Glomerular endothelial cell (primary cell): ENCODE data around the gene DHX16. TPM values are rescaled to one million over a fixed set of nuclear protein-coding genes. Genes with fewer than 3 reads are reported as not detected.
"Not testable (repeated sequence)": the region's sequence is repeated elsewhere in the genome, so short reads cannot be mapped to it uniquely, and the experiment has no call there.

Source experiments
- DNase-seq: peaks from one replicate; pipeline ENCODE4 v3.0.0-alpha.2; 2011; ENCODE audit warnings: low read depth, low spot score; ENCODE audit errors: extremely low read depth
- total RNA-seq: library from RNA; depleted of rRNA; stranded (reverse); fragments of >200 nt; gene quantifications from 2 replicates; pipeline ENCODE4 v1.2.3, GENCODE V29; 2015

The DHX16 gene
- total RNA-seq, 1 donor from 2014 or later, result 28.9 TPM

DNA sequence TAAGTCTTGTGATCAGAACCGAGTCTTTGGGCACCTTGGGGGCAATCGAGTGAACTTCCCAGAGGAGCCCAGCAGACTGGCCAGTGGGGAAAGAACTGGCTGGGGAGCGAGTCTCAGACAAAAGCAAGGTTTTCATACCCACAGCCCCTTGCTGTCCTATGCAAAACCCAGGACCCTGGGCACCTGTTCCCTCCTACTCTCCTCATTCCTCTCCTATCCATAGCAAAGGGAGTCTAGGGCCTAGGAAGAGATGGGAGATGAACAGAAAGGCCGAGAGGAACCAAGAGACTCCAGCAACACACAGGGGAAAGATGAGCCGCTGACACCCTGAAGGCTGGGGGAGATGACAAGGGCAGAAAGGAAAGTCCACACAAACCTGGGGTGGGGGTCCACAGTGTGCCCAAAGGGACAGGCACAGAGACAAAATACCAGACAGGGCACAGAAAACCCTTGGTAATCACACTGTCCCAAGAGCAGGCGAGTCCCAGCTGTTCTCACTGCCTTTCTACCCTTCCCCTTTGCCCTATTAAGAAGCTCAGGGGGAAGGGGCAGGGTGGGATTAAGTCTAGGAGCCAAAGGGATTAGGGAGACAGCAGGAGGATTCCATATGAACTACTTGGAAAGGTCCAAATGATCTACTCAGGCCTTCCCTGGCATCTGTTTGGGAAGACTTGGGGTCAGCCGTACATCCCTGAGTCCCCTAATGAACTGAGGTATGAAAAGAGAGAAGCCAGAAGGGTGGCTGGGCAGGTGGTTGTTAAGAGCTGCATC is 7.1 kb upstream of the DHX16 start:
- DNase-seq, result no peak

DNA sequence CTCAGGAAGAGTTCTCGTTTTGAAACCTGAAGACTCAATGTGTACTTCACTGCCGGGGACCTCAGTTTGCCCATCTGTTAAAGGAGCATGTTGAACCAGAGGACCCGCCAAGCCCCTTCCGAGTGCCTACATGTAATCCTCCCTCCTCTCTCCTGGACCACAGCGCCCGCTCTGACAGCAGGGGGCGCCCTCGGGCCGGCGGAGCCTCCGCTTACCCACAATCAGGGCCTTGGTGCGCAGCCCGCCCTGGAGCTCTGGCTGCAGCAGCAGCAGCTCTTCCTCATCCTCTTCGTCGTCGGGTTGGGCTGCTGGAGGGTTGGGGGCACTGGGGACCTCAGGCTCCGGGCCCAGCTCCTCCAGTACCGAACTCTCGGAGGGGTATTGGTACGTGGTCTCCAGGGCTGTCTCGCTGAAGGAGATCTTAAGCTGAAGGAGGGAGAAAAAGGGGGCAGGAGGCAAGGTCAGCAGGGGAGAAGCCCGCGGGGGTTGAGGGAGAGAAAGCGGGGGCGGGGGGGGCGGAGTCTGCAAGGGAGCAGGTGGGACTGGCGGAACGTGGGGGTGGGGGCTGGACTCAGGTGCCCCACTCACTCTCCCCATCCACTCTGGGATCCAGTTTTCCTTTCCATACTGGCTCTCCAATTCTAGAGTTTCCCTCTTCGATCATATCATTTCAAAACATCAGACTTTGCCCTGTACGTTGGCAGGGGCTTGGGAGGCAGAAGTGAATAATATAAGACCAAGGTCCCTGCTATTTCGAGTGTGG is 6.3 kb upstream of the DHX16 start:
- no peak for DNase-seq

GRCh38 chr6:30676660-30677285 is 4.0 kb upstream of the DHX16 start:
- no peak for DNase-seq

DNA sequence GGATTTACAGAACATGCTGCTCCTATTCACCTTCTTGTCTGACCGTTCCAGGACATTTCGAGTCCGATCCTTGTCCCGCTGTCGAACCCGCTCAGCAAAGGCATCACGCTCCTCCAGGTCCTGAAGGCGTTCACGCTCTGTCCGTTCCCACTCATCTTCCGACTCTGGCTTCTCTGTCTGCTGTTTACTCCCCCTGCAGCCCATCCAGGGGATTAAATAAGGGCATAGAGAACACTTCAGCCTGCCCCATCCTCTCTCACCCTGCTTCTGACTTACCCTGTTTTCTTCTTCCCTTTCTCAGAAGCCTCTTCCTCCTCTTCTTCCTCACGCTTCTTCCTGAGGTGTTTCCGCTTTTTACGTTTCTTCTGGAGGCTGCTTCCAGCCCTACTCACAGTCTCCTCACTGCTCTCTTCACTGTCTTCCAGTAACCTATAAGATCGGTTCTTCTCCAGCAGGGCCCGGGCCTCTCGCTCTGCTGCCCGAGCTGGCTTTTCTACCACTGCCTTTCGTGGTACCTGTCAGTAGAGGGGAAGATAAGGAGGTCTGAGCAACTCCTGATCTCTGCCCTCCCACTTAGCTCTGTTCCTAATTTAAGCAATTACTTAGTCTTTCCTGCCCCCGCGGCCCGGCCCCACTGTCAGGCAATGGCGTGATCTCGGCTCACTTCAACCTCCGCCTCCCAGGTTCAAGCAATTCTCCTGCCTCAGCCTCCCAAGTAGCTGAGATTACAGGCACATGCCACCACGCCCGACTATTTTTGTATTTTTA is 1.9 kb downstream of the DHX16 start:
- no peak for DNase-seq

DNA sequence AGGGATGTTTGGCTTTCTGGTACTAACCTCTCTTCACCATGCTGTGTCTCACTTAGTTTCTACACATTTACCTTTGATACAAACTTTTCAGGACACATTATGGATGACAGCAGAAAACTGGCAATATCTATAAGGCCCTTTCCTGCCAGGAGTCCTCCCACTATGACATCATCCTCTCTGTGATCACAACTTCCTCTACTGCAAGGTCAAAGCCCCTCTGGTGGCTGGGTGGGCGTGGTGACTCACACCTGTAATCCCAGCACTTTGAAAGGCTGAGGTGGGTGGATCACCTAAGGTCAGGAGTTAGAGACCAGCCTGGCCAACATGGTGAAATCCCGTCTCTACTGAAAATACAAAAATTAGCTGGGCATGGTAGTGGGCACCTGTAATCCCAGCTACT is 6.5 kb downstream of the DHX16 start:
- DNase-seq, result not testable (repeated sequence)

DNA sequence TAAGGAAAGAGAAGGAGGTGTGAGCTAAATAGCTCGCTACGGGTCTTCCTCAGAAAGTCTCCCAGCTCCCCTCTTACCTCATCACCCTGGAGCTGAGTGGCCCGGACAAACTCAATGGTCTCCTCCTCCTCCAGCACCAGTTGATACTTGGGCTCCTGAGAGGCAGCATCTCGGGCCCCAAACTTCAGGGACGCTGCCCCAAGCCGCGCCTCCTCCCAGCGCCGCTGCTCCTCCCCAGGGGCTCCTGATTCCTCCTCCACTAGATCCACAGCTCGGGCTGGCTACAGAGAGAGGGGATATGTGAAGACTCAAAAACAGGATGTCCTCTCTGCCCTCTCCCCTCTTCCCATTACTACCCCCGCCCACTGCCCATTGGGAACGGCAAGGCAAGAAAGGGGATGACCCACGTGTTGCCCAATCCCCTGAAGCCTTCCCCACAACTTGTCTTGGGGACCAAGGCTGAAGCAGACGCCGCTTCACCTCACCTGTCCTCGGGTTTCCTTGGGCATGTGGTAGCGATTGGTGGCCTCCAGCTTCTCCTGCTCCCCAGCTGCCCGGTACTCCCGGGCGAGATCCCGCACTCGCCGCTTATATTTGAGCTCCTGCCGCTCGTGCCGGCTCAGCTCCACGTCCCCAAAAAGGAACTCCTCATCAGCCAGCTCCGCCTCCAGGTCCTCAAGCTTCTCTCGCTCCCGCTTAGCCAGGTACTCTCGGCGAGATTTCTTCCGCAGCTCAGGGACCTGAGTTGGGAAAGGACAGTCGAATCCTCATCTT is 7.6 kb downstream of the DHX16 start:
- DNase-seq, result no peak

DNA sequence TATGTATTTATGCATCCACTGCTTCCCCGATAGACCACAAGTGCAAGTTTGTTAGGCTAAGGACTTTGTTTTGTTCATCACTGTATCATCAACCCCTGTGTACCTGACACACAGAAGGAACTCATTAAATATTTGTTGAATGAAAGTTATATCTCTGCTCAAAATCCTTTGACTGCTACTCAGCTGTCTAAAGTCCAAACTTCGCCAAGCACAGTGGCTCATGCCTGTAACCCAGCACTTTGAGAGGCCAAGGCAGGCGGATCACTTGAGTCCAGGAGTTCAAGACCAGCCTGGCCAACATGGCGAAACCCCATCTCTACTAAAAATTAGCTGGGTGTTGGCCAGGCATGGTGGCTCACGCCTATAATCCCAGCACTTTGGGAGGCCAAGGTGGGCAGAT is 14.9 kb downstream of the DHX16 start:
- DNase-seq, result not testable (repeated sequence)

- no peak for DNase-seq
Measured at GRCh38 chr6:30657454-30657853, 15.4 kb downstream of the DHX16 start.

GRCh38 chr6:30656513-30656912 is 16.3 kb downstream of the DHX16 start:
- no peak for DNase-seq

DNA sequence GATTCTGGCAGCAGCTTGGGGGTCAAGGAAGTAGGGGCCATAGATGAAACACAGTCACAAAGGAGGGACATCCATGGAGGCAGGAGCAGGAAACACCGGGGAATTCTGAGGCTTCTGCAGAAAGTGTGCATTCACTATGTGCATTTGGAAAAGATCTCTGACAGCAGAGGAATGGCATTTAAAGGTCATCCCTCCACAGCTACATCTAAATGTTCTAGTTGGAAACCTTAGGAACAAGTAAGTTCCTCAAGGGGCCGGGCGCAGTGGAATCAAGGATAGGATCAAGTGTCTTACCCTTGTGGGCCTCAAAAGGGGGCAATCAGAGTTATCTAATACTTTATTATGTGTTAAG is 17.1 kb downstream of the DHX16 start:
- no peak for DNase-seq

- DNase-seq, result no peak
Measured at GRCh38 chr6:30654798-30655742, 17.7 kb downstream of the DHX16 start.

DNA sequence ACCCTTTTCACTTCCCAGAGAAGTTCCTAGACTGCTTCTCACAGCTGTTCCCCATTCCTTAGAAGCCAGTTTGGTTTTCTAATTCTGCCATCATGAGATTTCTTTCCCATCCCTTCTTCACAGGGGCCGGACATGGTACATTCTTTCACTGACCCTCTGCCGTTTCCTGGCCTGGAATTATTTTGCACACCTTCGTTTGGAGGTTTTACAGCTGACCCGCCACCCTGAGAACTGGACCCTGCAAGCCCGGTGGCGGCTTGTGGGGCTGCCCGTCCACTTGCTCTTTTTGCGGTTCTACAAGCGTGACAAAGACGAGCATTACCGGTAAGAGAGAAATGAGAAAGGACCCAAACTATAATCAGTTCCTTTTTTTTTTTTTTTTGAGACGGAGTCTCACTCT is 21.7 kb downstream of the DHX16 start:
- DNase-seq, result no peak

DNA sequence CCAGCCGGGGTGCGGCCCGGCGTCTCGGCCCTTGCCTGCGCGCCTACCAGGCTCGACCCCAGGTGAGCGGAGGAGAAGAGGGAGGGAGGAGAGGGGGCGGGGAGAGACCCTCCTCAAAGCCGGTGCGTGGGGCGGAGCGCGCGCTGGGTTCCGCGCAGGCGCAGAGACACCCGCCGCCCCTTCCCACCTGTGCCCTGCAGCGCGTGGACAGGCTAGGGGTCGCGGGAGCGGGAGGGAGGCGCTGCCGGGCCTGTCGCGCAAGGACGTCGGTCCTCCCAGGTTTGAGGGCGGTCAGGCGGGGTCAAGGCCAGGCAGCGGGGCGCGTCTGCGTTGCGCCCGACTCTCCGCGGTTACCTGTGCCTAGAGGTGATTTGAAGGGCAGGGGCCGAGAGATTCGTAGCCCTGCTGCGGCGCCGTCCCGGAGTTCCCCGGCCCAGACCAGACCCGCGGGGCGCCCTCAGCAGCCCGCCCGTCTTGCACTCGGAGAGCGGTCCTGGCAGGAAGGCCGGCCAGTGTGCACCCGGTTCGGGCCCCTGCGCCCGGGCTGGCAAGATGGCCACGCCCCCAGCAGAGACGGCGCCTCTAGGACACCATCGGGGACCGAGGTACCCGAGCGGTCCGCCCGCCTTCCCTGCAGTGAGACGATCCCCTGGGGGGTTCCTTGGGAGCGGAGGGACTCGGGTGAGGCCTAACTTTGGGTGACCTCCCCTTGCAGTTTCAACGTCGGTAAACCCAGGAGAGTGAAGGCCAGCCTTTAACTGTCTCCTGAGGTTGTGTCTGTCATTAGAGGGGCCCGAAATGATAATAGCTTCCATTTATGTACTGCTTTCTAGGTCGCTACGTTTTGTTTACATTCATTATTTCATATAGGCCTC is 25.3 kb downstream of the DHX16 start:
- DNase-seq, result no peak

GRCh38 chr6:30646450-30647241 is 26.2 kb downstream of the DHX16 start, which contains the start of gene C6orf136:
Gene C6orf136 (plus strand): TSS chr6:30647133. CDS start chr6:30647232, 99 bp downstream.
- peak; percentile 52 for DNase-seq

DNA sequence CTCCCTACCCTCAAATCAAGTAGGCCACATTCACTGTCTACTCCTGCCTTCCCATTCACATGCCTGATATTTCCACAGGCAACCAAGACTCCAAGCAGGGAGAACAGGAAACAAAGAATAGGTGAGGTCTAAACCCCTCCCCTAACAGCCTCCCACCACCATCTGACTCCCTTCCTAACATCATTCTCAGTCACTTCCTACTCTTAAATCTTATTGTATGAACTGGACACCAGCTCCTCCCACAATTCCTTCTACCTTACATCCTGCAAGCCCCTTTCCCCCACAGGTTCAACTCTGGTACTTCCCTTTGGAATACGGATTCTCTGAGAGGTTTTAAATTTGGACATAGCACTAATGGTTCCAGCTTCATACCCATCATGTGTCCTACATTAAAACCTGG is 26.8 kb downstream of the DHX16 start:
- DNase-seq, result no peak

- no peak for DNase-seq
Measured at GRCh38 chr6:30644769-30645168, 28.0 kb downstream of the DHX16 start.

- no peak for DNase-seq
Measured at GRCh38 chr6:30643656-30644055, 29.1 kb downstream of the DHX16 start.
